CD4-positive, alpha-beta T cell treated with Interleukin-17A for 4 hours (primary cell): ENCODE measurements around the gene SLC36A2.
A peak's percentile ranks its signal among the peaks of the same experiment; 100 is the strongest.
"Not testable (repeated sequence)": the region's sequence is repeated elsewhere in the genome, so short reads cannot be mapped to it uniquely, and the experiment has no call there.

Experiments used
- DNase-seq: peaks from one replicate; pipeline ENCODE4 v3.0.0-alpha.2; 2020; ENCODE audit warnings: mixed read lengths

The SLC36A2 gene

GRCh38 chr5:151320481-151320880 lies 26.9 kb downstream of the SLC36A2 start:
- no peak for DNase-seq

- no peak for DNase-seq
Measured at GRCh38 chr5:151318850-151319732, 28.3 kb downstream of the SLC36A2 start.

DNA sequence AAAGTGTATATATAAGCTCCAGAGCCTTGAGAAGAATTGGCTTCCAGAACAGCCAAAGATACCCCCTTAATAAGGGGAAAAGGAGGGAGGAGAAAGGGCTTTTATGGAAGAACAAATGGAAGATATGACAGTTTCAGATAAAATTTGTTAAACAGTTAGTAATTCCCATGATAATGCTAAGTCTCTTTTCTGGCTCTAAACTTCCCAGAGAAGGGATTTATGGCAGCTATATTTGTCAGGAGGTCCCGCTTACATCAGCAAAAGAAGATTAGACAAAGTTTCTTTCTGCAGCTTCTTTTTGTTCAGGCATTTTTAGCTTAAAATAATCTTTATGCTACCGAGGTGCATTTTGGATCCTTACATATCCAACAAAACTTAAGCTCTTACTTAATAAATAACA lies 29.5 kb downstream of the SLC36A2 start:
- DNase-seq, result no peak

DNA sequence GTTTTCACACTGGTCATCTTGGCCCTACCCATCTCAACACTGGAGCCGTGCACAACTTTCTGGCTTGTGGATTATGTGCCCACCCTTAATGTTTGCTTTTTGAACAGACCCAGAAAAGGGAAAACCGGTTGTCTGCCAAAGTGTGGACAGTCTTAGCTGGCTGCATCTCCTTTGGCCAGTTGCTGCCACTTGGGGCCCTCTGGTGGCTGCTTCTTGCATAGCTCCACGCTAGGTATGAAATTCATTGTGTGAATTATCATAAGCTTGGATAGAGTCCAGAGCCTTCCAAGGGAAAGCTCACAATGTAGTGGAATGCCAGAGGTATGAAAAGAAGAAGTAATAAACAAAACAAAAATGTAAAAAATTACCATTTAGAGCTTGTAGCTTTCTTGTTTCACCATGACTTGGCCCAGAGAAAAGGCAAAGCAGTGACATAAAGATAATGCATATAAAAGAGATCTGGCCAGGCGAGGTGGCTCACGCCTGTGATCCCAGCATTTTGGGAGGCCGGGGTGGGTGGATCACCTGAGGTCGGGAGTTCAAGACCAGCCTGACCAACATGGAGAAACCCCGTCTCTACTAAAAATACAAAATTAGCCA lies 31.3 kb downstream of the SLC36A2 start:
- DNase-seq, result peak; percentile 50

- DNase-seq, result no peak
Measured at GRCh38 chr5:151313357-151313756, 34.0 kb downstream of the SLC36A2 start.

- no peak for DNase-seq
Measured at GRCh38 chr5:151312756-151313324, 34.5 kb downstream of the SLC36A2 start.

DNA sequence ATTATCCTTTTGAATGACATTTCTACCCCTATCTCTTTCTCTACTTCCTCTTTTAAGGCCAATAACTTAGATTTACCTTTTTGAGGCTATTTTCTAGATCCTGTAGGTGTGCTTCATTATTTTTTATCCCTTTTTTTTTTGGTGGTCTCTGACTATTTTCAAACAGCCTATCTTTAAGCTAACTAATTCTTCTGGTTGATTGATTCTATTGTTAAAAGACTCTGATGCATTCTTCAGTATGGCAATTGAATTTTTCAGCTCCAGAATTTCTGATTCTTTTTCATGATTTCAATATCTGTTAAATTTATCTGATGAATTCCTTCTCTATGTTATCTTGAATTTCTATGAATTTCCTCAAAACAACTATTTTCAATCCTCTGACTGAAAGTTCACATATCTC lies 36.4 kb downstream of the SLC36A2 start:
- no peak for DNase-seq

DNA sequence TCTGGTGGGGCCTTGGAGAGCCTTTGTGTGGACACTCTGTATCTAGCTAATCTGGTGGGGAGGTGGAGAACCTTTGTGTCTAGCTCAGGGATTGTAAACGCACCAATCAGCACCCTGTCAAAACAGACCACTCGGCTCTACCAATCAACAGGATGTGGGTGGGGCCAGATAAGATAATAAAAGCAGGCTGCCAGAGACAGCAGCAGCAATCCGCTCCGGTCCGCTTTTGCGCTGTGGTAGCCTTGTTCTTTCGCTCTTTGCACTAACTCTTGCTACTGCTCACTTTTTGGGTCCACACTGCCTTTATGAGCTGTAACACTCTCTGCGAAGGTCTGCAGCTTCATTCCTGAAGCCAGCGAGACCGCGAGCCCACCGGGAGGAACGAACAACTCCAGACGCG lies 37.5 kb downstream of the SLC36A2 start:
- DNase-seq, result not testable (repeated sequence)

DNA sequence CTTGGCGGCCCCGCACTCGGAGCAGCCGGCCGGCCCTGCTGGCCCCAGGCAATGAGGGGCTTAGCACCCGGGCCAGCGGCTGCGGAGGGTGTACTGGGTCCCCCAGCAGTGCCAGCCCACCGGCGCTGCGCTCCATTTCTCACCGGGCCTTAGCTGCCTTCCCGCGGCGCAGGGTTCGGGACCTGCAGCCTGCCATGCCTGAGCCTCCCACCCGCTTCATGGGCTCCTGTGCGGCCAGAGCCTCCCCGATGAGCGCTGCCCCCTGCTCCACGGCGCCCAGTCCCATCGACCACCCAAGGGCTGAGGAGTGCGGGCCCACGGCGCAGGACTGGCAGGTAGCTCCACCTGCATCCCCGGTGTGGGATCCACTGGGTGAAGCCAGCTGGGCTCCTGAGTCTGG lies 38.1 kb downstream of the SLC36A2 start:
- not testable (repeated sequence) for DNase-seq

GRCh38 chr5:151303666-151304065 lies 43.7 kb downstream of the SLC36A2 start, which contains the start of gene SLC36A3:
Gene SLC36A3, minus strand, starts transcription at chr5:151303766. Its CDS starts 412 bp downstream, at chr5:151303354.
- no peak for DNase-seq

GRCh38 chr5:151298063-151298855 lies 49.1 kb downstream of the SLC36A2 start:
- peak; percentile 13 for DNase-seq

GRCh38 chr5:151296974-151297373 lies 50.4 kb downstream of the SLC36A2 start:
- DNase-seq, result no peak

- DNase-seq, result no peak
Measured at GRCh38 chr5:151296478-151296830, 50.9 kb downstream of the SLC36A2 start.

DNA sequence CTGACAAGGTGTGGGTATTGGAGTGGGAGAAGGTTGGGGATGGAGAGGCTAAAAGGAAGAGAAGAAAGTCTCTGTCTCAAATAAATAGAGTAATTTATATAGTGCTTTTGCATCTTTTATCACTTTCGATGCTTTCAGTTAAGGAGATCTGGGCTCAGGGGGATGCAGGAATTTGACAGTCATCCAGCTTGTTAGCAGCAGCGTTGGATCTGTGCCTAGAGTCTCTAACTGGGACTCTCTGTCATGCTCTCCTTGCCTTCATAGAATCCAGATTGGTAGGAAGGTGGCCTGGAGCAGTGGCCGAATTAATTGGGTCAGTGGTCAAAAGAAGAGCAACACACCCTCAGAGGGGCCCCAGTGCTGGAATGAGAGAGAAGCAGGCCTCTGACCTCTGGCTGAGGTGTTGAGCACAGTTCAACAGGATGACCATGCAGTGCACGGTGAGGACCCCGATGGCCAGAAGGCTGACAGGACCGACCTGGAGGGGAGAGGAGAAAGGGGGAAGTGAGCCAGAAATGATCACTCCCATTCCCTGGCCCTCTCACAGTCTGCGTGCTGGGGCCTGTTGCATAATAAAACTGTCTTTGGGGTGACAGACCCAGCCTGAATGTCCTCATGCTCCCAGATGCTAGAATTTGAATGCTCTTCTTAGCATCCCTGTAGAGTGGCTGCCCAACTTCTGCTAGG lies 51.4 kb downstream of the SLC36A2 start:
- DNase-seq, result no peak

DNA sequence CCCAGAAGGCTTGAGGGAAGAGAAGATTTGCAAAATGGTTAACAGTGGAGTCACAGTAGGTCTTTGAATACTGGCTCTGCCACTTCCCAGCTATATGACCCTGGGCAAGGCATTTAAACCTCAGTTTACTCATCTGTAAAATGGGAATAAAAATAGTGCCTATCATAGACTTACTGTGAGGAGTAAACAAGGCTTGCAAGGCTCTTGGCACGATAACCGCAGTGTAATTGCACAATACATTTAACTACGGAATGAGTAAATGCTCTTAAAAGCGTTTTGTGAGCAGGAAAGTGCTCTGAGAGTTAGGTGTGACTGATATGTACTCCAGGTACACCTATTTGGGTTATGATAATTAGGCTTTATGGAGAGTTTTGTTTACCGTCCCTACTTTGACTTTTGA lies 52.2 kb downstream of the SLC36A2 start:
- DNase-seq, result no peak

- no peak for DNase-seq
Measured at GRCh38 chr5:151293624-151294023, 53.7 kb downstream of the SLC36A2 start.

DNA sequence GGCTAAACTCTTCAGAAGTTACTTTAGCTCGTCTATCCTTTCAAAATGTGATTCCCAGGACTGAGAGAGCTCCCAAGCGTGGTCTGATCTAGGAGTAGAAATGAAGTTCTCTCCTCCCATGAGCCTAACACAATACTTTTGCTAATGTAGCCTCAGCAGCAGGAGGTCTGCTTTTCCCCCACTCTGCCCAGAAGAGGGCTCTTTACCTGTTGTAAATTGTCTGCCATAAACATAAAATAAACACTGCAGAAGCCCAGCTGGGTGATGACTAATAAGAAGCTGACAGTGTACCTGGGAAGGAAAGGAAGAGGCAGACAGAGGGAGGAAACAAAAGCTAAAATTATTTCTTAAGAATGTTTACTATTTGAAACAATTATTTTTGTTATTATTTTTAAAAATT lies 59.2 kb downstream of the SLC36A2 start:
- DNase-seq, result no peak

- no peak for DNase-seq
Measured at GRCh38 chr5:151286246-151286645, 61.1 kb downstream of the SLC36A2 start.

GRCh38 chr5:151285683-151286082 lies 61.7 kb downstream of the SLC36A2 start:
- DNase-seq, result no peak

DNA sequence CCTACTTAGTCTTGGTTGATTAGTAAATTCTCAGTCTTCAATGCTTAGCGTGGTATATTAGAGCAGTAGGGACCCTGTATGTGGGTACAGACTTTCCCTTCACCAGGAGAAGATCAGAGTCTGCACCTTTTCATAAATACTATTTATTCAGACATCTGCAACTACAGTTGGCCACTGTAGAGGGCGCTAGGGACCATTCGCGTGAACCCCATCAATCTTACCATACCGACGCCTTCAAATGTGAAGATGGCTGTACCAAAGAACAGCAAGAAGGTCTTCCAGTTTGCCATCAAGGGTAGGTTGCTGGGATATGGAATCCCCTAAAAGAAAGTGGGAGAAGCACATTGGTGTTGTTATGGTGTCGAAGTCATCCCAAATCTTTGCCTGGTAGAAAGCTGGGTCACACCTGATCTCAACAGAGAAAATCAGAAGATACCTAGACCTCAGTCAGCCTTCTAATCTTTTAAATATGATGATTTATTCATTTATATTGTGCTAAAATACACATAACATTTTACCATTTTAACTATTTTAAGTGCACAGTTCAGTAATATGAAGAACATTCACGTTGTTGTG lies 62.9 kb downstream of the SLC36A2 start:
- no peak for DNase-seq

DNA sequence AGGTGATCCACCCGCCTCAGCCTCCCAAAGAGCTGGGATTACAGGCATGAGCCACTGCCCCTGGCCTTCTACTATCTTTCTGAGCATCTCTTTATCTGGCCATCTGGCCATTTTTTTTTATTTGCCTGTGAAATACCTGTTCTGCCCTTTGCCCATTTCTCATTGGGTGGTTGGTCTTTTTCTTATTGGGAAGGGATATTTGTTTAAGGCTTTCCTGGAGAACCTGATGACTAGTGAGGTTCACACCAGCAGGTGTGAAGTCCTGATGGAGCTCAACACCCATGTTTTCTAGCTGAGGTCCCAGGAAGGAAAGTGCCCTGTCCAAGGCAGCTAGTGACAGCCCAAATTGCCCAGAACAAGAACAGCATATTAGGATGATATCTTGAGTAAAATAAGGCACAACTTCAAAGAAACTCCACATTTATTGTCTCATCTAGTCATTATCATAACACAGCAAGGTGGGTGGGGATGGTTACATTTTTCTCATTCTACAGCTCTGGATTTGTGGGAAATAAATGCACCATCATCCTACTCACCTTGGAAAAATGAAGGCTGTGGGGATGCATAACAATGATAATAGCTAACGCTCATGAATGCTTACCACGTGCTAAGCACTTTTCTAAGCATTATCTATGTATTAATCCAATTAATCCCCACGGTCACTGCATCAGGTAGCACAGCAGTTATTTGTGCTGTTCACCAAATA lies 64.1 kb downstream of the SLC36A2 start:
- DNase-seq, result no peak
